ENCODE data around the gene MXRA8.

GRCh38 chr1:1306070-1306660 is 52.2 kb downstream of the MXRA8 start:
- TF ChIP-seq POLR2A (IDR thresholded peaks at IDR 0.05; ENCODE audit: low read depth, low read length) (no peak), POLR2AphosphoS5 (IDR thresholded peaks at IDR 0.05; ENCODE audit: low read depth, low read length) (no peak), TAF1 (IDR thresholded peaks at IDR 0.05; ENCODE audit: low read depth, low read length) (no peak)
